ENCODE data around the gene ECHDC1.

Gene ECHDC1

GRCh38 chr6:127367023-127367375, 23.6 kb upstream of the ECHDC1 start:
- TF ChIP-seq POU6F1 (CRISPR knock-in tag; IDR thresholded peaks at IDR 0.05; ENCODE audit: borderline replicate concordance, low read depth) (no peak), ZNF70 (CRISPR knock-in tag; IDR thresholded peaks at IDR 0.05) (no peak), CSDC2 (CRISPR knock-in tag; IDR thresholded peaks at IDR 0.05) (no peak), ZNF8 (CRISPR knock-in tag; IDR thresholded peaks at IDR 0.05) (no peak), CSRNP3 (CRISPR knock-in tag; IDR thresholded peaks at IDR 0.05) (no peak), SNAI2 (CRISPR knock-in tag; IDR thresholded peaks at IDR 0.05) (no peak), PATZ1 (CRISPR knock-in tag; IDR thresholded peaks at IDR 0.05; ENCODE audit: borderline replicate concordance) (no peak), ISL1 (CRISPR knock-in tag; IDR thresholded peaks at IDR 0.05) (no peak), TSHZ2 (CRISPR knock-in tag; IDR thresholded peaks at IDR 0.05) (no peak), ZNF565 (CRISPR knock-in tag; conservative IDR thresholded peaks at IDR 0.05; ENCODE audit: low read depth) (no peak), ESRRG (CRISPR knock-in tag; IDR thresholded peaks at IDR 0.05) (no peak), ARNTL (CRISPR knock-in tag; IDR thresholded peaks at IDR 0.05; ENCODE audit: borderline replicate concordance, low read depth) (no peak), ZFP30 (CRISPR knock-in tag; IDR thresholded peaks at IDR 0.05) (no peak), ZC3H10 (CRISPR knock-in tag; IDR thresholded peaks at IDR 0.05) (no peak), CREB5 (CRISPR knock-in tag; IDR thresholded peaks at IDR 0.05; ENCODE audit: low read depth) (no peak), ZFP3 (CRISPR knock-in tag; IDR thresholded peaks at IDR 0.05) (no peak), GLIS3 (CRISPR knock-in tag; IDR thresholded peaks at IDR 0.05) (no peak), OSR1 (CRISPR knock-in tag; IDR thresholded peaks at IDR 0.05) (no peak), PPARA (CRISPR knock-in tag; IDR thresholded peaks at IDR 0.05; ENCODE audit: borderline replicate concordance) (no peak)
- ATAC-seq, result no peak

GRCh38 chr6:127366282-127367022, 23.0 kb upstream of the ECHDC1 start:
- ATAC-seq, result peak; percentile 97
- TF ChIP-seq TSHZ2 (CRISPR knock-in tag; IDR thresholded peaks at IDR 0.05), result no peak
- no peak for TF ChIP-seq TCF4 (CRISPR knock-in tag; IDR thresholded peaks at IDR 0.05; ENCODE audit: borderline replicate concordance)
- TF ChIP-seq CSDC2 (CRISPR knock-in tag; IDR thresholded peaks at IDR 0.05), result no peak
- no peak for TF ChIP-seq RARB (CRISPR knock-in tag; IDR thresholded peaks at IDR 0.05)
- TF ChIP-seq ZFP3 (CRISPR knock-in tag; IDR thresholded peaks at IDR 0.05), result no peak
- TF ChIP-seq ZNF70 (CRISPR knock-in tag; IDR thresholded peaks at IDR 0.05), result no peak
- TF ChIP-seq ESRRG (CRISPR knock-in tag; IDR thresholded peaks at IDR 0.05), result no peak
- no peak for TF ChIP-seq CREB5 (CRISPR knock-in tag; IDR thresholded peaks at IDR 0.05; ENCODE audit: low read depth)
- no peak for TF ChIP-seq ZNF8 (CRISPR knock-in tag; IDR thresholded peaks at IDR 0.05)
- TF ChIP-seq PATZ1 (CRISPR knock-in tag; IDR thresholded peaks at IDR 0.05; ENCODE audit: borderline replicate concordance), result no peak
- TF ChIP-seq SNAI2 (CRISPR knock-in tag; IDR thresholded peaks at IDR 0.05), result no peak
- no peak for TF ChIP-seq ZNF565 (CRISPR knock-in tag; conservative IDR thresholded peaks at IDR 0.05; ENCODE audit: low read depth)
- no peak for TF ChIP-seq GLIS3 (CRISPR knock-in tag; IDR thresholded peaks at IDR 0.05)
- TF ChIP-seq ZC3H10 (CRISPR knock-in tag; IDR thresholded peaks at IDR 0.05), result no peak
- TF ChIP-seq ARNTL (CRISPR knock-in tag; IDR thresholded peaks at IDR 0.05; ENCODE audit: borderline replicate concordance, low read depth), result no peak
- TF ChIP-seq PPARA (CRISPR knock-in tag; IDR thresholded peaks at IDR 0.05; ENCODE audit: borderline replicate concordance), result no peak
- no peak for TF ChIP-seq BACH2 (CRISPR knock-in tag; IDR thresholded peaks at IDR 0.05; ENCODE audit: borderline replicate concordance)
- no peak for TF ChIP-seq ISL1 (CRISPR knock-in tag; IDR thresholded peaks at IDR 0.05)

All from SK-N-SH treated with all-trans-retinoic acid at 6 μM for 48 hours (cell line).